Tibial nerve (tissue), 4 donors: ENCODE measurements around the gene RAB12.

Source experiments
- CTCF ChIP-seq, 5 experiments: fragments of 200-600 bp in 3 of 5; fragments of 450-650 bp in 2 of 5; sonication (generic) in 3 of 5; IDR thresholded peaks; one replicate each; pipeline ENCODE4 v1.5.1; 2016 to 2019; ENCODE audit warnings: antibody characterized with exemption in 5 of 5, mild to moderate bottlenecking in 3 of 5, moderate library complexity in 2 of 5
- EP300 ChIP-seq, 2 donors: sonication (generic); formaldehyde crosslinking; IDR thresholded peaks; one replicate each; pipeline ENCODE4 v1.6.1; 2017; ENCODE audit warnings: antibody characterized with exemption in 2 of 2, mild to moderate bottlenecking in 1 of 2
- POLR2A ChIP-seq, 2 donors: fragments of 450-650 bp; IDR thresholded peaks; one replicate each; pipeline ENCODE4 v1.6.1; 2017; ENCODE audit warnings: antibody characterized with exemption in 2 of 2, mild to moderate bottlenecking in 2 of 2, moderate library complexity in 2 of 2

- TF ChIP-seq CTCF (IDR thresholded peaks at IDR 0.05), result no peak
- no peak for TF ChIP-seq EP300 (IDR thresholded peaks at IDR 0.05)
- no peak for TF ChIP-seq POLR2A (IDR thresholded peaks at IDR 0.05)
These were observed 52.7 kb downstream of the RAB12 start for GRCh38 chr18:8661754-8662559.
